HepG2 (cell line): ENCODE data around the gene PLAAT3. TPM values are rescaled to one million over a fixed set of nuclear protein-coding genes. Genes with fewer than 3 reads are reported as not detected.
A peak's percentile ranks its signal among the peaks of the same experiment; 100 is the strongest.

Source experiments
- ATAC-seq: fragments of 200-7000 bp; cut with Tn5 transposase; 3 replicates; pipeline ENCODE4 v1.9.1; 2020; ENCODE audit warnings: mild to moderate bottlenecking, moderate library complexity
- BruUV-seq: library from RNA; stranded (reverse); fragments of 400-500 nt; replicated peaks from 2 replicates; lab custom pipeline; 2021; lab: Mats Ljungman, UMichigan
- CTCF ChIA-PET: fragments of 300-600 bp; formaldehyde crosslinking; extraction: SDS; loops from one replicate; lab custom pipeline; 2021; ENCODE audit warnings: low total read pairs, inconsistent platforms, low intra/inter-chr PET ratio; lab: Yijun Ruan, JAX
- POLR2A ChIA-PET: fragments of 350-600 bp; sonication (Branson Sonifier 250); formaldehyde crosslinking; loops from one replicate; lab custom pipeline; 2020; ENCODE audit warnings: antibody characterized with exemption, inconsistent platforms; lab: Yijun Ruan, JAX
- DNase-seq: peaks from one replicate; pipeline ENCODE4 v3.0.0-alpha.2; 2015; ENCODE audit warnings: low spot score
- FAIRE-seq: peaks from 3 replicates; lab custom pipeline; 2011; peaks lifted over from hg19 to GRCh38; lab: Jason Lieb, UNC
- H2AFZ ChIP-seq: one replicate; pipeline ENCODE4 v1.6.1; 2011; ENCODE audit warnings: low read length, inconsistent platforms
- H3K27ac ChIP-seq: fragments of 300-600 bp; 3 replicates; pipeline ENCODE4 v1.8.0; 2011; ENCODE audit warnings: mixed run types, mild to moderate bottlenecking, mixed read lengths, low read length, inconsistent platforms; ENCODE audit not compliant: insufficient read depth; ENCODE audit errors: extremely low read length
- H3K27me3 ChIP-seq, 2 experiments: fragments of 200-600 bp in 1 of 2; 2 replicates in 1 of 2; 3 replicates in 1 of 2; pipeline versions ENCODE4 v1.6.0 to v1.8.0; 2011; ENCODE audit warnings: low read length in 2 of 2, mild to moderate bottlenecking in 2 of 2, moderate library complexity in 2 of 2, inconsistent platforms in 1 of 2; ENCODE audit not compliant: insufficient read depth in 2 of 2, control insufficient read depth in 1 of 2
- H3K36me3 ChIP-seq, 2 experiments: fragments of 200-600 bp in 1 of 2; replicated peaks in 1 of 2; 2 replicates in 1 of 2; 3 replicates in 1 of 2; pipeline versions ENCODE4 v1.5.1 to v1.8.0; 2011; ENCODE audit warnings: low read length in 2 of 2, inconsistent platforms in 1 of 2; ENCODE audit not compliant: insufficient read depth in 2 of 2, control insufficient read depth in 1 of 2
- H3K4me1 ChIP-seq: 2 replicates; pipeline ENCODE4 v1.5.1; 2012; ENCODE audit warnings: low read length, inconsistent platforms; ENCODE audit not compliant: insufficient read depth
- H3K4me2 ChIP-seq: 2 replicates; pipeline ENCODE4 v1.6.0; 2011; ENCODE audit warnings: low read depth, low read length, inconsistent platforms
- H3K4me3 ChIP-seq, 3 experiments: fragments of 200-600 bp in 1 of 3; sonication (generic), shearing (Covaris generic) in 1 of 3; replicated peaks in 1 of 3; 2 replicates each; pipeline ENCODE4 v1.5.1; 2011 to 2016; ENCODE audit warnings: low read length in 3 of 3, inconsistent platforms in 2 of 3, low read depth in 2 of 3, mild to moderate bottlenecking in 2 of 3, control low read depth in 1 of 3, mixed read lengths in 1 of 3; ENCODE audit not compliant: insufficient read depth in 1 of 3
- H3K79me2 ChIP-seq: one replicate; pipeline ENCODE4 v1.6.1; 2011; ENCODE audit warnings: low read length, inconsistent platforms; ENCODE audit not compliant: insufficient read depth
- H3K9ac ChIP-seq: 2 replicates; pipeline ENCODE4 v1.6.0; 2011; ENCODE audit warnings: mild to moderate bottlenecking, low read depth, low read length, inconsistent platforms; ENCODE audit not compliant: insufficient read depth
- H3K9me3 ChIP-seq: 2 replicates; pipeline ENCODE4 v1.5.1; 2012; ENCODE audit warnings: mild to moderate bottlenecking, low read length
- H4K20me1 ChIP-seq: 2 replicates; pipeline ENCODE4 v1.6.0; 2011; ENCODE audit warnings: inconsistent platforms, mild to moderate bottlenecking, low read length, moderate library complexity; ENCODE audit not compliant: insufficient read depth
- AKAP8 ChIP-seq: sonication (generic); formaldehyde crosslinking; IDR thresholded peaks from 2 replicates; pipeline ENCODE4 v1.5.1; 2020; ENCODE audit warnings: mild to moderate bottlenecking, missing genetic modification reagents
- ESRRA ChIP-seq: sonication (generic); formaldehyde crosslinking; IDR thresholded peaks from 2 replicates; pipeline ENCODE4 v1.5.1; 2020; ENCODE audit warnings: mild to moderate bottlenecking, low read depth, missing genetic modification reagents
- GABPA ChIP-seq, 2 experiments: IDR thresholded peaks; 2 replicates each; pipeline ENCODE4 v1.6.1; 2011 to 2016; ENCODE audit warnings: low read depth in 2 of 2, low read length in 1 of 2, missing biosample characterization in 1 of 2, missing genetic modification characterization in 1 of 2
- MED1 ChIP-seq: sonication (generic); formaldehyde crosslinking; IDR thresholded peaks from 2 replicates; pipeline ENCODE4 v1.4.0; 2020; ENCODE audit warnings: missing genetic modification reagents
- MXD1 ChIP-seq: sonication (generic); formaldehyde crosslinking; IDR thresholded peaks from 2 replicates; pipeline ENCODE4 v1.4.0; 2020; ENCODE audit warnings: mild to moderate bottlenecking, missing genetic modification reagents
- NR2F6 ChIP-seq, 2 experiments: IDR thresholded peaks; 2 replicates each; pipeline ENCODE4 v1.6.1; 2016; ENCODE audit warnings: antibody characterized with exemption in 1 of 2, mild to moderate bottlenecking in 1 of 2
- REL ChIP-seq: sonication (generic); formaldehyde crosslinking; conservative IDR thresholded peaks from 2 replicates; pipeline ENCODE4 v1.8.0; 2022; ENCODE audit warnings: mild to moderate bottlenecking, missing genetic modification reagents, moderate library complexity
- SAFB2 ChIP-seq: sonication (generic); formaldehyde crosslinking; IDR thresholded peaks from 2 replicates; pipeline ENCODE4 v1.5.1; 2020; ENCODE audit warnings: missing genetic modification reagents, low read depth, mild to moderate bottlenecking, borderline replicate concordance
- SATB2 ChIP-seq: sonication (generic); formaldehyde crosslinking; IDR thresholded peaks from 2 replicates; pipeline ENCODE4 v1.5.0; 2020; ENCODE audit warnings: missing genetic modification reagents
- SIX1 ChIP-seq: sonication (generic); formaldehyde crosslinking; IDR thresholded peaks from 2 replicates; pipeline ENCODE4 v1.4.0; 2020; ENCODE audit warnings: missing genetic modification reagents, borderline replicate concordance
- SOX13 ChIP-seq, 3 experiments: fragments of 450-650 bp in 1 of 3; sonication (generic) in 1 of 3; formaldehyde crosslinking in 1 of 3; IDR thresholded peaks in 2 of 3; conservative IDR thresholded peaks in 1 of 3; 2 replicates each; pipeline versions ENCODE4 v1.5.0 to v1.6.1; 2016 to 2020; ENCODE audit warnings: antibody characterized with exemption in 1 of 3, mild to moderate bottlenecking in 1 of 3, missing compliant biosample characterization in 1 of 3, missing genetic modification reagents in 1 of 3, moderate library complexity in 1 of 3
- TEAD3 ChIP-seq: optimal IDR thresholded peaks from 2 replicates; pipeline ENCODE3; 2016; ENCODE audit warnings: borderline replicate concordance
- XRCC5 ChIP-seq: fragments of 200-400 bp; formaldehyde crosslinking; optimal IDR thresholded peaks from 2 replicates; pipeline ENCODE3; 2017; ENCODE audit warnings: mild to moderate bottlenecking, low read length
- ZBTB38 ChIP-seq: sonication (generic); formaldehyde crosslinking; IDR thresholded peaks from 2 replicates; pipeline ENCODE4 v1.5.1; 2020; ENCODE audit warnings: mild to moderate bottlenecking, missing genetic modification reagents
- ZFX ChIP-seq: sonication (generic); formaldehyde crosslinking; IDR thresholded peaks from 2 replicates; pipeline ENCODE4 v1.4.0; 2020; ENCODE audit warnings: mild to moderate bottlenecking, low read depth, missing genetic modification reagents, moderate library complexity
- ZNF7 ChIP-seq: IDR thresholded peaks from 2 replicates; pipeline ENCODE4 v1.6.1; 2016; ENCODE audit warnings: missing biosample characterization, missing genetic modification reagents
- ZNF878 ChIP-seq: sonication (generic); formaldehyde crosslinking; IDR thresholded peaks from 2 replicates; pipeline ENCODE4 v1.8.1; 2023; ENCODE audit warnings: mild to moderate bottlenecking, missing genetic modification reagents, moderate library complexity
- WGBS: methylation state at CpG from one replicate; pipeline ENCODE4 v1.1.6; 2017; ENCODE audit warnings: low lambda C conversion rate; 5-methylcytosine and 5-hydroxymethylcytosine counted together
- in situ Hi-C: cut with HindIII; loops from 2 replicates; pipeline ENCODE4 v1.10.0; 2017; ENCODE audit warnings: low pct_unique_long_range_greater_than_20kb; ENCODE audit not compliant: extremely low pct_ligation_motif_present
- intact Hi-C: fragments of 100-400 bp; cut with micrococcal nuclease; formaldehyde crosslinking; loops from one replicate; pipeline ENCODE4 v1.10.0; 2022; ENCODE audit not compliant: unreplicated experiment
- polyA plus RNA-seq, 8 experiments: library from polyadenylated mRNA; depleted of rRNA in 3 of 8; stranded (reverse) in 7 of 8; unstranded in 1 of 8; fragments of >200 nt; fragmentation: Illumina TruSeq in 4 of 8; extraction: Trizol in 4 of 8; gene quantifications; 2 replicates each; pipeline versions ENCODE4 v1.2.1 to v1.2.3, GENCODE V29; 2011 to 2016; ENCODE audit warnings: low read depth in 4 of 8, missing spikeins in 1 of 8, mixed read lengths in 1 of 8; ENCODE audit not compliant: insufficient read depth in 1 of 8
- total RNA-seq, 5 experiments: library from RNA; depleted of rRNA; stranded (reverse); fragments of >200 nt; fragmentation: Illumina TruSeq; extraction: Trizol; gene quantifications; 2 replicates each; pipeline ENCODE4 v1.2.3, GENCODE V29; 2016; ENCODE audit warnings: low read depth in 1 of 5

PLAAT3 gene
- total and polyA plus RNA-seq, 2 of the 13 experiments (the other 11 are each of a cell fraction or from before 2014, with no cell fraction given), result 9.3 to 16.4 TPM

GRCh38 chr11:63609971-63610580 is 4.2 kb downstream of the PLAAT3 start:
- no TSS peak for BruUV-seq
- in situ Hi-C loops, result no loop called here
- H3K36me3 ChIP-seq, result no peaks in the 10 kb centered on the region
- CTCF ChIA-PET, result no interaction called here
- FAIRE-seq (no peak), DNase-seq (no peak), ATAC-seq (no peak)
- TF ChIP-seq ZBTB38 (CRISPR knock-in tag) (peak; percentile 50; the same call in 1 of the 2 replicates), ESRRA (no peak), SATB2 (CRISPR knock-in tag) (no peak), TEAD3 (CRISPR knock-in tag) (no peak)
- no peaks in the 10 kb centered on the region for H3K27me3 ChIP-seq
- no peak overlapping the region for H3K27ac ChIP-seq
- intact Hi-C loops, result no loop called here
- POLR2A ChIA-PET, result no interaction called here
- H4K20me1 ChIP-seq, result no peaks in the 10 kb centered on the region
- 66% methylated on average over 14 of the region's 14 CpGs for whole genome bisulfite sequencing
- no peaks in the 10 kb centered on the region for H3K79me2 ChIP-seq
- H3K4me2 ChIP-seq, result peak overlapping the region; percentile 60
- no peaks in the 10 kb centered on the region for H3K9me3 ChIP-seq
- no peak overlapping the region for H3K4me3 ChIP-seq
- H2AFZ ChIP-seq, result no peak overlapping the region
- H3K4me1 ChIP-seq, result peaks cover 35% of the 10 kb centered on the region
- H3K9ac ChIP-seq, result 0 out of 2 replicates have a peak overlapping the region, but pooled peaks have one; percentile 20

GRCh38 chr11:63609536-63609935 is 4.7 kb downstream of the PLAAT3 start:
- in situ Hi-C loops, result no loop called here
- H3K27ac ChIP-seq, result no peak overlapping the region
- FAIRE-seq (no peak), ATAC-seq (peak; percentile 72), DNase-seq (no peak)
- no peaks in the 10 kb centered on the region for H3K36me3 ChIP-seq
- no TSS peak for BruUV-seq
- H2AFZ ChIP-seq, result no peak overlapping the region
- no peaks in the 10 kb centered on the region for H3K27me3 ChIP-seq
- ChIA-PET CTCF (no interaction called here), POLR2A (no interaction called here)
- peaks cover 35% of the 10 kb centered on the region for H3K4me1 ChIP-seq
- peak overlapping the region in 1 of 3 experiments; percentile 35; a peak in 1 of 6 replicates for H3K4me3 ChIP-seq
- H4K20me1 ChIP-seq, result no peaks in the 10 kb centered on the region
- 79% methylated on average over 3 of the region's 4 CpGs for WGBS
- H3K4me2 ChIP-seq, result peak overlapping the region; percentile 60
- H3K9me3 ChIP-seq, result no peaks in the 10 kb centered on the region
- intact Hi-C loops, result no loop called here
- H3K9ac ChIP-seq, result peak overlapping the region; percentile 20; the same call in 1 of the 2 replicates
- H3K79me2 ChIP-seq, result no peaks in the 10 kb centered on the region
- no peak for TF ChIP-seq XRCC5
- no peak for TF ChIP-seq AKAP8 (CRISPR knock-in tag)
- no peak for TF ChIP-seq SOX13 (IDR thresholded peaks at IDR 0.05)
- TF ChIP-seq SOX13 (CRISPR knock-in tag; conservative IDR thresholded peaks at IDR 0.05 in 1 of 2, IDR thresholded peaks at IDR 0.05 in 1 of 2), result no peak; a peak in 1 of 4 replicates
- TF ChIP-seq MXD1 (CRISPR knock-in tag), result no peak
- TF ChIP-seq REL (CRISPR knock-in tag), result no peak
- no peak for TF ChIP-seq SAFB2 (CRISPR knock-in tag)
- TF ChIP-seq GABPA (IDR thresholded peaks at IDR 0.05; ENCODE audit: low read depth, low read length), result no peak
- no peak for TF ChIP-seq GABPA (CRISPR knock-in tag; IDR thresholded peaks at IDR 0.05; ENCODE audit: low read depth)
- TF ChIP-seq ZNF878 (CRISPR knock-in tag), result no peak
- TF ChIP-seq ZFX (CRISPR knock-in tag), result peak; percentile 61; the same call in 1 of the 2 replicates
- TF ChIP-seq NR2F6 (IDR thresholded peaks at IDR 0.05), result no peak
- TF ChIP-seq NR2F6 (CRISPR knock-in tag; IDR thresholded peaks at IDR 0.05), result peak; percentile 14; the same call in 1 of the 2 replicates
- TF ChIP-seq MED1 (CRISPR knock-in tag), result peak; percentile 44; the same call in 1 of the 2 replicates
- no peak for TF ChIP-seq SIX1 (CRISPR knock-in tag)
- TF ChIP-seq ZNF7, result no peak
